MM.1S (cell line): Measurements from ENCODE around the gene CBARP.

Source experiments
- EZH2 ChIP-seq: fragments of 300-600 bp; sonication (generic); optimal IDR thresholded peaks from 2 replicates; pipeline ENCODE3; 2017; ENCODE audit warnings: low read depth, mild to moderate bottlenecking, antibody characterized with exemption, low read length, mixed read lengths
- TF ChIP-seq, protein P1 (sequence below): fragments of 300-600 bp; sonication (generic); IDR thresholded peaks from 2 replicates; pipeline ENCODE4 v1.5.1; 2016; ENCODE audit warnings: antibody characterized with exemption, low read length, mixed read lengths

DNA sequence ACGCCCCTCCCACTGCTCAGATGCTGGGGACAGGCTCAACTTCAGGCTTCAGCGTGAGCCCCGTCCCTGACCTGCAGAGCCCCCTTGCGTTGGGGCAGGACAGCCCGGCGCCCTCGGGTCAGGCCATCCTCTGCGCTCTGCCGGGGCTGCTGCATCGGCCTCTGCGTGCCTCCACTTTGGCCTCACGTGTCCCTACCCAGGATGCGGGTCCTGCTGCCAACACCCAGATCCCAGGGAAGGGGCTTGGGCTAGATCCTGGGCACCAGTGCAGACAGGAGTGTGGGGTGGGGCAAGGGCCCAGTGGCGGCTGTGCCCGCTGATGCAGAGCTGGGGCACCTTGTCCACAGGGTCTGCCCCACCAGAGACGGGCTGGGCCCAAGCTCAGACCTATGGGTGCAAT lies 13.0 kb downstream of the CBARP start:
- TF ChIP-seq, protein P1, sequence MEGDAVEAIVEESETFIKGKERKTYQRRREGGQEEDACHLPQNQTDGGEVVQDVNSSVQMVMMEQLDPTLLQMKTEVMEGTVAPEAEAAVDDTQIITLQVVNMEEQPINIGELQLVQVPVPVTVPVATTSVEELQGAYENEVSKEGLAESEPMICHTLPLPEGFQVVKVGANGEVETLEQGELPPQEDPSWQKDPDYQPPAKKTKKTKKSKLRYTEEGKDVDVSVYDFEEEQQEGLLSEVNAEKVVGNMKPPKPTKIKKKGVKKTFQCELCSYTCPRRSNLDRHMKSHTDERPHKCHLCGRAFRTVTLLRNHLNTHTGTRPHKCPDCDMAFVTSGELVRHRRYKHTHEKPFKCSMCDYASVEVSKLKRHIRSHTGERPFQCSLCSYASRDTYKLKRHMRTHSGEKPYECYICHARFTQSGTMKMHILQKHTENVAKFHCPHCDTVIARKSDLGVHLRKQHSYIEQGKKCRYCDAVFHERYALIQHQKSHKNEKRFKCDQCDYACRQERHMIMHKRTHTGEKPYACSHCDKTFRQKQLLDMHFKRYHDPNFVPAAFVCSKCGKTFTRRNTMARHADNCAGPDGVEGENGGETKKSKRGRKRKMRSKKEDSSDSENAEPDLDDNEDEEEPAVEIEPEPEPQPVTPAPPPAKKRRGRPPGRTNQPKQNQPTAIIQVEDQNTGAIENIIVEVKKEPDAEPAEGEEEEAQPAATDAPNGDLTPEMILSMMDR, result no peak
- TF ChIP-seq EZH2, result no peak
